Brain microvascular endothelial cell (primary cell): ENCODE measurements around the gene RAB6A.
"Not testable (repeated sequence)": the region's sequence is repeated elsewhere in the genome, so short reads cannot be mapped to it uniquely, and the experiment has no call there.

ENCODE experiments used
- DNase-seq: peaks from one replicate; pipeline ENCODE4 v3.0.0-alpha.2; 2020
- H3K27ac ChIP-seq: fragments of 250-450 bp; sonication (Bioruptor Pico); 2 replicates; pipeline ENCODE4 v1.5.1; 2020; ENCODE audit warnings: mild to moderate bottlenecking, moderate library complexity
- H3K27me3 ChIP-seq: fragments of 250-450 bp; sonication (Bioruptor Pico); replicated peaks from 2 replicates; pipeline ENCODE4 v1.5.1; 2020; ENCODE audit warnings: mild to moderate bottlenecking
- H3K36me3 ChIP-seq: fragments of 250-450 bp; sonication (Bioruptor Pico); replicated peaks from 2 replicates; pipeline ENCODE4 v1.5.1; 2020; ENCODE audit warnings: mild to moderate bottlenecking
- H3K4me3 ChIP-seq: 2 replicates; pipeline ENCODE4 v1.5.1; 2011; ENCODE audit warnings: low read depth, mild to moderate bottlenecking, control low read depth, low read length, moderate library complexity
- CTCF ChIP-seq: IDR thresholded peaks from 2 replicates; pipeline ENCODE4 v1.5.1; 2011; ENCODE audit warnings: low read depth, mild to moderate bottlenecking, moderate library complexity, low read length, control low read depth, inconsistent platforms; ENCODE audit errors: missing control alignments
- in situ Hi-C: cut with HindIII; loops from 2 replicates; pipeline ENCODE4 v1.10.0; 2017; ENCODE audit warnings: low sequenced_read_pairs, low pct_ligation_motif_present

RAB6A gene

DNA sequence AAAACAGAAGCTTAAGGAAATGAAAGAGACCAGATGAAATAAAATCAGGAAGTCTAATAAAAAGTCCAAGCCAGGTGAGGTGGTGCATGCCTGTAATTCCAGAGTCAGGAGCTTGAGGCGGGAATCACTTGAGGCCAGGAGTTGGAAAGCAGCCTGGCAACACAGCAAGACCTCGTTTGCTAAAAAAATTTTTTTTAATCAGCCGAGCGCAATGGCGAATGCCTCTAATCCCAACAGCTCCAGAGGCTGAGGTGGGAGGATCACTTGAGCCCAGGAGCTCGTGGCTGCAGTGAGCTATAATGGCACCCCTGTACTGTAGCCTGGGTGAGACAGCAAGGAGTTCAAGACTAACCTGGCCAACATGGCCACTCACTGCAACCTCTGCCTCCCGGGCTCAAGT, 8.0 kb downstream of the RAB6A start:
- DNase-seq, result no peak
- Histone ChIP-seq H3K27ac (no peak overlapping the region), H3K36me3 (peaks cover 3% of the 10 kb centered on the region), H3K27me3 (no peaks in the 10 kb centered on the region), H3K4me3 (no peak overlapping the region)
- TF ChIP-seq CTCF, result no peak
- in situ Hi-C loops, result no loop called here

DNA sequence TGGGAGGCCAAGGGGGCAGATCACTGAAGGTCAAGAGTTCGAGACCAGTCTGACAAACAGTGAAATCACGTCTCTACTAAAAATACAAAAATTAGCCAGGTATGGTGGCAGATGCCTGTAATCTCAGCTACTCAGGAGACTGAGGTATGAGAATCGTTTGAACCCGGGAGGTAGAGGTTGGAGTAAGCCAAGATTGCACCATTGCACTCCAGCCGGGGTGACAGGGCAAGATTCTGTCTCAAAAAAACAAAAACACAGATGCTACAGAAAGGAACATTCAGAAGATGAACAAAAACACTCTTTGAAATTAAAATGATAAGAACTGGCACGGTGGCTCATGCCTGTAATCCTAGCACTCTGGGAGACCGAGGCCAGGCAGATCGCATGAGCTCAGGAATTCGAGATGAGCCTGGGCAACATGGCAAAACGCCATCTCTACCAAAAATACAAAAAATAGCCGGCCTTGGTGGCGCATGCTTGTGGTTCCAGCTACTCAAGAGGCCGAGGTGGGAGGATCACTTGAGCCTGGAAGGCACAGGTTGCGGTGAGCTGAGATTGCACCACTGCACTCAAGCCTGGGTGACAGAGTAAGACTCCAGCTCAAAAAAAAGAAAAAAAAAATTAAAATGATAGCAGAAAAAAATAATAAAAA, 8.5 kb downstream of the RAB6A start:
- in situ Hi-C loops, result no loop called here
- no peaks in the 10 kb centered on the region for H3K27me3 ChIP-seq
- no peak overlapping the region for H3K27ac ChIP-seq
- H3K4me3 ChIP-seq, result no peak overlapping the region
- no peak for DNase-seq
- peaks cover 3% of the 10 kb centered on the region for H3K36me3 ChIP-seq
- no peak for TF ChIP-seq CTCF

DNA sequence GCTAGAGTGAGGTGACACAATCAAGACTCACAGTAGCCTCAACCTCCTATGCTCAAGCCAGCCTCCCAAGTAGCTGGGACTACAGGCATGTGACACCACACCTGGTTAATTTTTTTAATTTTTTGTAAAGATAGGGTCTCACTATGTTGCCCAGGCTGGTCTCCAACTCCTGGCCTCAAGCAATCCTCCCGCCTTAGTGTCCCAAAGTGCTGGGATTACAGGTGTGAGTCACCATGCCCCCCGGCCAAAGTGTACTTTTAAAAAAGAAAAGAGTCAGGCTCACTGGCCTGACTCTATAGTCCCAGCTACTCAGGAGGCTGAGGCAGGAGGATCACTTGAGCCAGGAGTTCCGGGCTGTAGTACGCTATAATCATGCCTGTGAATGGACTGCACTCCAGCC, 10.0 kb downstream of the RAB6A start:
- H3K27me3 ChIP-seq, in situ Hi-C loops, H3K4me3 ChIP-seq, H3K36me3 ChIP-seq, DNase-seq, H3K27ac ChIP-seq: not testable (repeated sequence)

- no peak for DNase-seq
- H3K4me3 ChIP-seq, result no peak overlapping the region
- peaks cover 3% of the 10 kb centered on the region for H3K36me3 ChIP-seq
- no peak for TF ChIP-seq CTCF
- in situ Hi-C loops, result no loop called here
- H3K27ac ChIP-seq, result no peak overlapping the region
- H3K27me3 ChIP-seq, result no peaks in the 10 kb centered on the region
These were observed 10.6 kb downstream of the RAB6A start for GRCh38 chr11:73750228-73750627.

DNA sequence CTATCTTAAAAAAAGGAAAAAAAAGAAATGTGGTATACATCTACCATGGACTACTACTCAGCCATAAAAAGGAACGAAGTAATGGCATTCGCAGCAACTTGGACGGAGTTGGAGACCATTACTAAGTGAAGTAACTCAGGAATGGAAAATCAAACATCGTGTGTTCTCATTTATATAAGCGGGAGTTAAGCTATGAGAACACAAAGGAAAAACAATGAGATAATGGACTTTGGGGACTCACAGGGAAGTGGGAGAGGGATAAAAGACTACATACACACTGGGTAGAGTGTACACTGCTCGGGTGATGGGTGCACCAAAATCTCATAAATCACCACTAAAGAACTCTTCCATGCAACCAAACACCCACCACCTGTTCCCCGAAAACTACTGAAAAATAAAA, 11.8 kb downstream of the RAB6A start:
- DNase-seq, result no peak
- no peak overlapping the region for H3K27ac ChIP-seq
- H3K36me3 ChIP-seq, result peaks cover 3% of the 10 kb centered on the region
- in situ Hi-C loops, result no loop called here
- no peaks in the 10 kb centered on the region for H3K27me3 ChIP-seq
- no peak overlapping the region for H3K4me3 ChIP-seq
- no peak for TF ChIP-seq CTCF

DNA sequence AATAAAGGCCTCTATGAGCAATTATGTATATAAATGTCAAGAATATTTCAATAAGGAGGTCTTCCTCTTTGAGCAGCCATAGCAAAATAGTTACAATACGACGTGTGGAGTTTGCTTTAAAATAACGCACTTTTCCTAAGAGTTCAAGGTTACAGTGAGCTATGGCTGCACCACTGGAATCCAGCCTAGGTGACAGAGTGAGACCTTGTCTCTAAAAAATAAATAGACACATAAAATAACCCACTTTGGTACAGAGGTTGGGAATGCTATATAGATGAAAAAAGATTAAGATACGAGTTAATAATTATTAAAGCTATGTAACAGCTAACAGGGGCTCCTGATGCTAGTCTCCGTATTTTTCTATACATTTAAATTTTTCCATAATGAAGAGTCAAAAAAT, 12.6 kb downstream of the RAB6A start:
- Histone ChIP-seq H3K27me3 (no peaks in the 10 kb centered on the region), H3K36me3 (peaks cover 3% of the 10 kb centered on the region), H3K4me3 (no peak overlapping the region), H3K27ac (no peak overlapping the region)
- in situ Hi-C loops, result no loop called here
- no peak for TF ChIP-seq CTCF
- DNase-seq, result no peak
